Heart right ventricle (tissue), 16 donors: ENCODE results near the gene SLC17A8. TPM values are rescaled to one million over a fixed set of nuclear protein-coding genes. Genes with fewer than 3 reads are reported as not detected.
A peak's percentile ranks its signal among the peaks of the same experiment; 100 is the strongest.
"Not testable (repeated sequence)": the region's sequence is repeated elsewhere in the genome, so short reads cannot be mapped to it uniquely, and the experiment has no call there.

Source experiments
- ATAC-seq, 8 donors: fragments of 200-7000 bp; cut with Tn5 transposase; one replicate each; pipeline ENCODE4 v1.9.1; 2020; ENCODE audit warnings: mild to moderate bottlenecking in 8 of 8, moderate library complexity in 8 of 8, moderate number of reproducible peaks in 1 of 8
- DNase-seq, 2 donors: peaks; one replicate each; pipeline ENCODE4 v3.0.0-alpha.2; 2020
- H3K27ac ChIP-seq, 10 donors: fragments of 200-600 bp; sonication (generic) in 2 of 10; one replicate each; pipeline versions ENCODE4 v1.5.0 to v1.8.0; 2020 to 2022; ENCODE audit warnings: mild to moderate bottlenecking in 3 of 10
- H3K27me3 ChIP-seq, 7 donors: fragments of 200-600 bp; one replicate each; pipeline ENCODE4 v1.8.0; 2021 to 2022; ENCODE audit warnings: mild to moderate bottlenecking in 2 of 7
- H3K36me3 ChIP-seq, 9 donors: fragments of 200-600 bp; sonication (generic) in 1 of 9; one replicate each; pipeline versions ENCODE4 v1.5.0 to v1.8.0; 2020 to 2022; ENCODE audit warnings: mild to moderate bottlenecking in 2 of 9
- H3K4me1 ChIP-seq, 9 donors: fragments of 200-600 bp; sonication (generic) in 1 of 9; one replicate each; pipeline versions ENCODE4 v1.5.0 to v1.8.0; 2020 to 2022; ENCODE audit warnings: mild to moderate bottlenecking in 4 of 9
- H3K4me3 ChIP-seq, 10 donors: fragments of 200-600 bp; sonication (generic) in 2 of 10; one replicate each; pipeline versions ENCODE4 v1.5.0 to v1.8.0; 2020 to 2022; ENCODE audit warnings: mild to moderate bottlenecking in 7 of 10, moderate library complexity in 2 of 10
- H3K9me3 ChIP-seq, 11 donors: fragments of 200-600 bp in 10 of 11; sonication (generic) in 2 of 11; one replicate each; pipeline versions ENCODE4 v1.5.0 to v1.8.0; 2013 to 2022; ENCODE audit warnings: mild to moderate bottlenecking in 2 of 11, control low read depth in 1 of 11, moderate library complexity in 1 of 11
- WGBS, 2 donors: extraction: QIAGEN DNeasy Blood & Tissue Kit; methylation state at CpG; one replicate each; pipeline ENCODE4 v1.1.7; 2013; ENCODE audit warnings: inconsistent platforms in 1 of 2; 5-methylcytosine and 5-hydroxymethylcytosine counted together
- intact Hi-C, 10 donors: fragments of 100-400 bp; cut with DNase I; formaldehyde crosslinking; loops; one replicate each; pipeline versions ENCODE4 v1.11.1 to v1.14.2; 2022
- long read RNA-seq, 3 donors: library from polyadenylated mRNA; unstranded; transcript quantifications; one replicate each; pipeline ENCODE4 v2.0.0, GENCODE V29; 2020 to 2021
- polyA plus RNA-seq, 2 donors: library from polyadenylated mRNA; stranded (reverse); fragments of 200-250 nt; gene quantifications; one replicate each; pipeline ENCODE4 v1.2.3, GENCODE V29; 2013
- total RNA-seq, 10 donors: library from RNA; stranded (reverse); fragmentation: NEBNext Ultra II Directional in 3 of 10; extraction: Animal tissue kit (Norgen Biotek cat#: 25700) in 3 of 10; gene quantifications; one replicate each; pipeline versions ENCODE4 v1.2.1 to v1.2.4, GENCODE V29; 2021 to 2023
- TF ChIP-seq, protein P1 (sequence below), 9 donors: fragments of 200-600 bp; sonication (generic) in 2 of 9; IDR thresholded peaks; one replicate each; pipeline versions ENCODE4 v1.5.0 to v1.8.0; 2021 to 2022; ENCODE audit warnings: antibody characterized with exemption in 9 of 9, mild to moderate bottlenecking in 5 of 9, moderate library complexity in 1 of 9
- donor health status: Arrhythmogenic right ventricular cardiomyopathy.
- donor health status: ischemic (EF 13 %, LVEDD 7.1; RV severe dilation, severe dysfunction).
- donor health status: healthy with polysubstance abuse.
- donor health status: DM: no; HTN: yes; CAD: no.
- donor health status: DM: no; HTN: no; CAD: no.
- donor health status: ischemic (EF 25% LVEDD 6.9; RV normal size, moderate dysfunction).
- donor health status: ischemic (EF 25% LVEDD 5.7; RV mildly dilated, moderate dysfunction).
- donor health status: healthy.
- donor health status: DM: yes; HTN: yes; CAD: no.
- donor health status: Ischemic cardiomyopathy.
- donor health status: ischemic (EF 35%, LVEDD 5.7; RV mildly dilated, moderate dysfunction).
- donor health status: nonischemic (EF 11% LVEDD 7.7; RV severe dilation, severe dysfunction).
- donor health status: DM: yes; HTN: yes; CAD: no.
- donor health status: PGD.
- donor health status: ischemic (EF 29% LVEDD 5.4; RV normal size, mild dysfunction).
- donor health status: nonischemic (EF 23%, LVEDD 6.1; RV moderate dilation, normal function).

The SLC17A8 gene
- total RNA-seq (under 1 TPM in 2 of 10 donors, not detected in 8; 0.08 to 0.17 TPM), polyA plus RNA-seq (not detected)
- long read RNA-seq, donor 1 = 0 reads
- long read RNA-seq, donor 2 = 0 reads
- long read RNA-seq, donor 3 = 0 reads

DNA sequence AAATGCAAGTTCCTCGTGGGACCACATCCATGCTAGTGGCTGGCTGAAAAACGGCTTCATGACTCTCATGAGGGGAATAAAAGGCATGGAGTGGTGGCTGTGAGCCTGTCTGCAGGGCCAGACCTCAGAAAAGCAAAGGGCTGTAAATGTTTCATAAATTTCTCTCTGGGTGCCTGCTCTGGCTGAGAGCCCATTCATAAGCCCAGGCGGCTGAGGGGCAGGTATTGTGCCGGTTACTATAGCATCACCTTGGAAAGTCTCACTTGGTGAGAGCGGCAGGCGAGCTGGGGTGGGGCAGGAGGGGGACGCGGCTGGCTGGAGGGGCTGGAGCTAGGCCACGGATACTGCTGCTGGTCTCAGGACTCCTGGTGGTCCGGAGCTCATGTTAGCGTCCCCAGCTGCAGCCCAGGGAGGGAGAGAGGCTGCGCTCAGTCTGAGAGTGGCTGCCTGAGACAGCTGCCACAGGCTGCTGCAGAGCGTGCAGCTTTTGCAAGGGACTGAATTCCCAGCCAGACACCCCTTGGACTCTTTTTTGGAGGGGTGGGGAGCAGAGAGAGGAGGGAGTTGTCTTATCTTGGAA, at the start of gene SLC17A8:
TSS of gene SLC17A8 (plus strand) at position 431 of the 580 bp plus-strand sequence. CDS start 318 bp downstream, outside the sequence.
- intact Hi-C loops = loop anchor here in 2 of 10 donors (10.0 kb wide), 2 partner anchors 198 to 378 kb away; no protein-coding TSS in a partner anchor
- H3K36me3 ChIP-seq = no peaks in the 10 kb centered on the region
- H3K9me3 ChIP-seq = no peaks in the 10 kb centered on the region
- ATAC-seq = no peak
- peaks cover 0 to 19% (median 15%) of the 10 kb centered on the region in 7 donors for H3K27me3 ChIP-seq
- H3K27ac ChIP-seq = no peak within 1 kb of the TSS
- 28 to 32% methylated on average over 13 of the region's 13 CpGs for WGBS, 2 donors
- peaks cover 0 to 25% (median 6%) of the 10 kb centered on the region in 9 donors for H3K4me1 ChIP-seq
- DNase-seq = no peak
- TF ChIP-seq, protein P1, sequence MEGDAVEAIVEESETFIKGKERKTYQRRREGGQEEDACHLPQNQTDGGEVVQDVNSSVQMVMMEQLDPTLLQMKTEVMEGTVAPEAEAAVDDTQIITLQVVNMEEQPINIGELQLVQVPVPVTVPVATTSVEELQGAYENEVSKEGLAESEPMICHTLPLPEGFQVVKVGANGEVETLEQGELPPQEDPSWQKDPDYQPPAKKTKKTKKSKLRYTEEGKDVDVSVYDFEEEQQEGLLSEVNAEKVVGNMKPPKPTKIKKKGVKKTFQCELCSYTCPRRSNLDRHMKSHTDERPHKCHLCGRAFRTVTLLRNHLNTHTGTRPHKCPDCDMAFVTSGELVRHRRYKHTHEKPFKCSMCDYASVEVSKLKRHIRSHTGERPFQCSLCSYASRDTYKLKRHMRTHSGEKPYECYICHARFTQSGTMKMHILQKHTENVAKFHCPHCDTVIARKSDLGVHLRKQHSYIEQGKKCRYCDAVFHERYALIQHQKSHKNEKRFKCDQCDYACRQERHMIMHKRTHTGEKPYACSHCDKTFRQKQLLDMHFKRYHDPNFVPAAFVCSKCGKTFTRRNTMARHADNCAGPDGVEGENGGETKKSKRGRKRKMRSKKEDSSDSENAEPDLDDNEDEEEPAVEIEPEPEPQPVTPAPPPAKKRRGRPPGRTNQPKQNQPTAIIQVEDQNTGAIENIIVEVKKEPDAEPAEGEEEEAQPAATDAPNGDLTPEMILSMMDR (IDR thresholded peaks at IDR 0.05) = no peak
- H3K4me3 ChIP-seq = no peak within 1 kb of the TSS

DNA sequence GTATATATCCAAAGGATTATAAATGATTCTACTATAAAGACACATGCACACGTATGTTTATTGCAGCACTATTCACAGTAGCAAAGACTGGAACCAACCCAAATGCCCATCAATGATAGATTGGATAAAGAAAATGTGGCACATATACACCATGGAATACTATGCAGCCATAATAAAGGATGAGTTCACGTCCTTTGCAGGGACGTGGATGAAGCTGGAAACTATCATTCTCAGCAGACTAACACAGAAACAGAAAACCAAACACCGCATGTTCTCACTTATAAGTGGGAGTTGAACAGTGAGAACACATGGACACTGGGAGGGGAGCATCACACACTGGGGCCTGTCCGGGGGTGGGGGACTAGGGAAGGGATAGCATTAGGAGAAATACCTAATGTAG, 48.7 kb upstream of the SLC17A8 start:
- peaks cover 0 to 56% (median 19%) of the 10 kb centered on the region in 9 donors for H3K36me3 ChIP-seq
- ATAC-seq, intact Hi-C loops, H3K27ac ChIP-seq, H3K27me3 ChIP-seq, H3K4me3 ChIP-seq, DNase-seq: not testable (repeated sequence)
- H3K4me1 ChIP-seq = peaks cover 0 to 19% (median 0%) of the 10 kb centered on the region in 9 donors
- H3K9me3 ChIP-seq = peaks cover 0 to 25% (median 0%) of the 10 kb centered on the region in 11 donors
- 97 to 99% methylated on average over 5 of the region's 5 CpGs for WGBS, 2 donors

- DNase-seq (no peak), ATAC-seq (peak in 3 of 8 donors; percentile 42 to 58 (median 57))
- peaks cover 0 to 16% (median 0%) of the 10 kb centered on the region in 11 donors for H3K9me3 ChIP-seq
- TF ChIP-seq, protein P1 (IDR thresholded peaks at IDR 0.05) = no peak
- peaks cover 0 to 62% (median 13%) of the 10 kb centered on the region in 9 donors for H3K36me3 ChIP-seq
- H3K4me1 ChIP-seq = peaks cover 0 to 19% (median 0%) of the 10 kb centered on the region in 9 donors
- no peak overlapping the region for H3K4me3 ChIP-seq
- 70 to 80% methylated on average over 1 of the region's 1 CpG for WGBS, 2 donors
- no peaks in the 10 kb centered on the region for H3K27me3 ChIP-seq
- intact Hi-C loops = loop anchor here in 1 of 10 donors (5.0 kb wide), 1 partner anchor 34 kb away; no protein-coding TSS in a partner anchor
- peak overlapping the region in 3 of 10 donors; percentile 42 to 56 (median 45) for H3K27ac ChIP-seq
These were observed 45.6 kb upstream of the SLC17A8 start for GRCh38 chr12:100311317-100311716.

GRCh38 chr12:100317371-100317770, 39.5 kb upstream of the SLC17A8 start:
- Histone ChIP-seq H3K27ac (no peak overlapping the region), H3K36me3 (peaks cover 0 to 92% (median 23%) of the 10 kb centered on the region in 9 donors), H3K4me3 (no peak overlapping the region), H3K27me3 (no peaks in the 10 kb centered on the region), H3K9me3 (no peaks in the 10 kb centered on the region), H3K4me1 (peaks cover 0 to 11% (median 0%) of the 10 kb centered on the region in 9 donors)
- DNase-seq (no peak), ATAC-seq (no peak)
- TF ChIP-seq, protein P1 (IDR thresholded peaks at IDR 0.05) = no peak
- intact Hi-C loops = no loop called here
- 97 to 100% methylated on average over 2 of the region's 2 CpGs for WGBS, 2 donors

DNA sequence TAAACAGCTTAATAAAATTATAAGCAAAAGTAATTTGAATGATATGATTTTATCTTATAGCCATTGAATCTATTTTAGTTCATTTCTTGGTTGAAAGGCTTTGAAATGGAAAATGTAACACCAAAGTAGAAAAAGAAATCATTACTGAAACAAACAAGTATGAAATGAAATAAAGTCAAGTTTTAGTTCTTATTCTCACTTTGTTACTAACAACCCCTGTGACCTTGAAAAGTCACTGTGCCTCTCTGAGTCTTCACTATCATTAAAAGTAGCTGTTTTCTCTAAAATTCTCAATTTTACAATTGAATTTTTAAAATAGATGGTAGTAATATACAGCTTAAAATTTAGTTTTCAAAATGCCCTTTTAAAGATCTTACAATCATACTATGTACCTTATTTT, 32.4 kb upstream of the SLC17A8 start:
- Histone ChIP-seq H3K27me3 (no peaks in the 10 kb centered on the region), H3K9me3 (no peaks in the 10 kb centered on the region), H3K4me3 (no peak overlapping the region), H3K4me1 (peaks cover 0 to 9% (median 0%) of the 10 kb centered on the region in 9 donors), H3K27ac (no peak overlapping the region), H3K36me3 (peaks cover 0 to 93% (median 14%) of the 10 kb centered on the region in 9 donors)
- DNase-seq (no peak), ATAC-seq (no peak)
- intact Hi-C loops = no loop called here
- TF ChIP-seq, protein P1 (IDR thresholded peaks at IDR 0.05) = no peak
